Inflammatory macrophage (primary cell): ENCODE measurements around the gene PPP2R1A.
"Not testable (repeated sequence)": the region's sequence is repeated elsewhere in the genome, so short reads cannot be mapped to it uniquely, and the experiment has no call there.

Source experiments
- DNase-seq, 2 donors: peaks; one replicate each; pipeline ENCODE4 v3.0.0-alpha.2; 2020 to 2022

PPP2R1A gene

DNA sequence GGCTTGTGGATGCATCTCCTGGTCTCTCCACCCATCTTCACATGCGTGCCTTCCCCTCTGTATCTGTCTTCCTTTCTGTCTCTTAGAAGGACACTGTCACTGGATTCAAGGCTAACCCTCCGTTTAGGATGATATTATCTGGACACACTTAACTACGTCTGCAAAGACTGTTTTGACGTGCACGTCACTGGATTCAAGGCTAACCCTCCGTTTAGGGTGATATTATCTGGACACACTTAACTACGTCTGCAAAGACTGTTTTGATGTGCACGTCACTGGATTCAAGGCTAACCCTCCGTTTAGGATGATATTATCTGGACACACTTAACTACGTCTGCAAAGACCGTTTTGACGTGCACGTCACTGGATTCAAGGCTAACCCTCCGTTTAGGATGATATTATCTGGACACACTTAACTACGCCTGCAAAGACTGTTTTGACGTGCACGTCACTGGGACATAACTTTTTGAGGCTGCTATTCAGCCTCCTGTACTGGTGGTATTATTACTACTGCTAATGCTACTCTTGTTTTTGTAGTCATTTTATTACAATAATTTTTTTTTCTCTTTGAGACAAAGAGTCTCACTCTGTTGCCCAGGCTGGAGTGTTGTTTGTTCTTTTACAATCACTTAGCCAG is 11.0 kb downstream of the PPP2R1A start:
- DNase-seq, result not testable (repeated sequence)

DNA sequence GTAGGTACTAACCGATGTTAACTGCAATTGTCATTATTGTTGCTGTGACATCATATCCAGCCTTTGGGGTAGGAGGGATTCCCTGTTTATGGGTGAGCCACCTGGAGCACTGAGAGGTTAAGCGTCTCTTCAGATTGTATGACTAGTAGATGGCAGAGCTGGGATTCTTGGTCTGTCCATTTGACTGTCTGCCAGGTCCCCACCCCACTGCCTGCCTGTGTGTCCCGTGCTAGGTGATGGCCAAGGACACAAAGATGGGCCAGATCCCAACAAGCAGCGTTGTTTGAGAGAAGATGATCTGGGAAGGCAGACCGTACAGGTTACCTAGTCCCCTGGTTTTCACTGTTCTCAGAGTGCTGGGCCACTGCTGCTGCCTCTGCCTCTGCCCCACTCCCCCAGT is 16.6 kb downstream of the PPP2R1A start:
- DNase-seq, result no peak

- DNase-seq, result no peak
Observed at GRCh38 chr19:52211203-52211602, 21.4 kb downstream of the PPP2R1A start.

GRCh38 chr19:52211926-52212571 is 22.2 kb downstream of the PPP2R1A start:
- DNase-seq, result no peak

DNA sequence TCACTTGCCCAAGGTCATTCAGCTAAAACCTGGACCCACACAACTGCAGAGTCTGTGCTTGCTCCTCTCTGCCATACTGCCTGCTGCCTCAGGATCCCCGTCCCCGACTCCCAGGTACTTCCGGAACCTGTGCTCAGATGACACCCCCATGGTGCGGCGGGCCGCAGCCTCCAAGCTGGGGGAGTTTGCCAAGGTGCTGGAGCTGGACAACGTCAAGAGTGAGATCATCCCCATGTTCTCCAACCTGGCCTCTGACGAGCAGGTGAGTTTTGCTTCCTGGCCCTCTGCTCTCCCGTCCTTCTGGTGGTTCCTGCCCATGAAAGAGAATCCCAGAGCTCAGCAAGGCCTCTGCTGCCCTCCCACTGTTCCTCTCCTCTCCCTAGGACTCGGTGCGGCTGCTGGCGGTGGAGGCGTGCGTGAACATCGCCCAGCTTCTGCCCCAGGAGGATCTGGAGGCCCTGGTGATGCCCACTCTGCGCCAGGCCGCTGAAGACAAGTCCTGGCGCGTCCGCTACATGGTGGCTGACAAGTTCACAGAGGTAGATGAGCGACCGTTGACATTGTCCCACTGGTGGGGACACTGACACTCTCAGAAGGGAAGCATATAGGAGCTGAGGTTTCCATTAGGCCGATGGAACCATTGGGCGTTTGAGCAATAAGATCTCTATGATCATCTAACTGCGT is 22.9 kb downstream of the PPP2R1A start:
- no peak for DNase-seq

- DNase-seq, result no peak
Observed at GRCh38 chr19:52214241-52214640, 24.4 kb downstream of the PPP2R1A start.

DNA sequence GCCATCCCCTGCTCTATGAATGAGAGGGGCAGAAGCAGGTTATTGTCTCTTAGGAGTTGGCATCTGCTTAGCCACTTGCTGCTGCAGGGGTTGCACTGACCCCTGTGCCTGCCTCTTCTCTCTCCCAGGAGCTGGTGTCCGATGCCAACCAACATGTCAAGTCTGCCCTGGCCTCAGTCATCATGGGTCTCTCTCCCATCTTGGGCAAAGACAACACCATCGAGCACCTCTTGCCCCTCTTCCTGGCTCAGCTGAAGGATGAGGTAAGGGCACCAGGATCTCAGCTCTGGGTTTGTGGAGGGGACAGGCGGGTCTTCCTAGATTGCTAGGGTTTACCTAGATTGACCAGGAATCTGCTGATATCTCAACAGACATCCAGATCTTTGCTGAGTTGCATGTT is 26.5 kb downstream of the PPP2R1A start:
- DNase-seq, result no peak

DNA sequence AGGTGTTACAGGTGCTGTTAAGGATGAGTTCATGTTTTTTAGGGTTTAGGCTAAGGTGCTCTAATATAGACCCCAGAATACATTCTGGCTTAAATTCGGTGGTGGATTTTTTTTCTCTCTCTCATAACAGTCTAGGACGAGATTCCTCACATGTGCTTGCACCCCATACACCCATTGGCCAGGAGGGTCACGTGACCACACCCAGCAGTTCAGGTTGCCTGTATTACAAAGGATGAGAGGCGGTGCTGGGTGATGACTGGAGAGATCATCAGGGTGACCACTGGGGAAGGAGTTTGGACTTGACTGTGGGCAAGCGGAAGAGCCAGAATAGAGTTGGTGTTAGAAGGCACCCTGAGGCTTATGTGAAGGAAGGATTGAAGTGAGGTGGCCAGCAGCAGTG is 27.7 kb downstream of the PPP2R1A start:
- DNase-seq, result no peak

- DNase-seq, result no peak
Observed at GRCh38 chr19:52219611-52220010, 29.8 kb downstream of the PPP2R1A start.

DNA sequence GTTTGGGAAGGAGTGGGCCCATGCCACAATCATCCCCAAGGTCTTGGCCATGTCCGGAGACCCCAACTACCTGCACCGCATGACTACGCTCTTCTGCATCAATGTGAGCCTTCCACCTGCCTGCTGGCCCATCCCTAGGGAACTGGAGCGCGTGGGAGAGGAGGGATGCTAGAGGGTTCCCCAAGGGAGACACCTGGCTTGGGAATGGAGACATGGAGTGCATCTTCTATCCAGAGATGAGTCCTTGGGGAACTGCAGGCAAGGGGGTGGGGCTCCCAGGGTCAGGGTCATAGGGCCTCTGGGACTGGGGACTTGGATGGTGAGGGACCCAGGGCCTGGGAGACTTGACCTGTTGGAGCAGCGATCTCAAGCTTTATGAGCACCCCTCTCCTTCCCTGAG is 31.2 kb downstream of the PPP2R1A start:
- DNase-seq, result no peak

- DNase-seq, result no peak
Observed at GRCh38 chr19:52221831-52222375, 32.1 kb downstream of the PPP2R1A start.

DNA sequence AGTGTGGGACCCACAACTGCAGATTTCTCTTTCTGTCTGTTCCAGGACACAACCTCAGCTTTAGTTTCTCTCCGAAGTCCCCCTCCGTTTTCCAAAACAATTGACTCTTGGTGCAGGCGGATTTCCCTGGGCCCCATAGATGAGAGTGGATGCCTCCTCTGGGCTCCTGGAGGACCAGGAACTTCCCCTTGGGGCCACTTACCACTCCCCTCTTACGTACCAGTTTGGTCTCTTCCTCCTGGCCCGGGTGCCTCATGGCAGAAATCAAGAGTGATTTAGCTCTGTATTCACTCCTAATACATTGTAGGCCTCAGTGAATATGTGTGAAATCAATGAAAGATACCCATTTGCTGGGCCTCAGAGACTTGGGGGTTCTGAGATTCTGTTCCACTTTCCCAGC is 34.4 kb downstream of the PPP2R1A start:
- no peak for DNase-seq

DNA sequence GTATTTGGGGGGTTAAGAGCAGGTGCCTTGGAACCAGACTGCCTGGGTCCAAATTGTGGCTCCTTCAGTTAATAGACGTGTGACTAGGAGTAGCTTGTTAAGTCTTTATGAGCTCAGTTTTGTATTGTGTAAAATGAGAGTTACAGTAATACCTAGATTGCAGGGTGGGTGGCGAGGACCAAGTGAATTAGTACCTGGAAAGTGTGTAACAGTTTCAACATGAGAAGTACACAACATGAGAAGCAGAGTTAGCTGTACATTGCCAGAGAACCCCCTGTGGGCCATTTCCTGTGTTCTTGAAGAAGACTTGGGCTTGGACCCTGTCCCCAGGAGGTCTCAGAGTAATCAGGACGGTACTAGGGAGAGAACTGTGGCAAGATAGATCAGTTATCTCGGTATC is 36.8 kb downstream of the PPP2R1A start:
- DNase-seq, result no peak

- DNase-seq, result no peak
Observed at GRCh38 chr19:52227196-52227940, 37.5 kb downstream of the PPP2R1A start.

DNA sequence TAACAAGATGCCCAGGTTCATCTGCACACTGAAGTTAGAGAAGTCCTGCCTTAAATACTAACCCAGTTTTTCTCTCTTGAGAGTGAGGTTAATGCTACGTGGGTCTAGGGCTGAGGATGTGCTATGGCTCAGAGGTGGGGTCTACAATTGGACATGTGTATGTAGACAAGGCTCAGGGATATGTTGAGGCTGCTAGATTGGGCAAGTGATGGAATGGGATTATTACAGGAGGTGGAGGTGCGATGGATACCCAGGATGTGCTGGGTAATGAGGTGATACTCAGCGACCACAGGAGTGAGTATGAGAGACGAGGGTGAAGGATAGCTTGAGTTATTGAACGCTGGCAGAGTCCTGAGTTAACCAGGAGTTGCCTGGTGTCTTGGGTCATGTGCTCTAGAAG is 38.1 kb downstream of the PPP2R1A start:
- no peak for DNase-seq

GRCh38 chr19:52229524-52229923 is 39.7 kb downstream of the PPP2R1A start:
- DNase-seq, result no peak

DNA sequence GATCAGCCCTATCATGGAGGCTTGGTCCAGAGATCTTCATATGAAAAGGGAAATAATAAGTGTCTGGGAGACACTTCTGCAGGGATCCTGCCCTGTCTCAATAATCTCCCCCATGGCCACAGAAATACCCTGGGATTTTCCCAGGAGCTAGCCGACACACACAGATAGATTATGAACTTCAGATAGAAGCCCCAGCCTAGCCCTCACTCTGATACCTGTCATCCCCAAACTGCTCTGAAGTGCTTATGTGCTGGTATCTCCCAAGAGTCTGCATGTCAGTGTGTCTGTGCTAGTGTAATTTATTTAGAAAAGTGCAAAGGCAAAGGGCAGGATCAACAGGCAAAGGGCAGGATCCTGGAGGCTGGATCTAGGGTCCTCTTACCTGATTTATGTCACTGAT is 40.8 kb downstream of the PPP2R1A start:
- no peak for DNase-seq

GRCh38 chr19:52231154-52231910 is 41.5 kb downstream of the PPP2R1A start:
- peak; percentile 13 for DNase-seq

DNA sequence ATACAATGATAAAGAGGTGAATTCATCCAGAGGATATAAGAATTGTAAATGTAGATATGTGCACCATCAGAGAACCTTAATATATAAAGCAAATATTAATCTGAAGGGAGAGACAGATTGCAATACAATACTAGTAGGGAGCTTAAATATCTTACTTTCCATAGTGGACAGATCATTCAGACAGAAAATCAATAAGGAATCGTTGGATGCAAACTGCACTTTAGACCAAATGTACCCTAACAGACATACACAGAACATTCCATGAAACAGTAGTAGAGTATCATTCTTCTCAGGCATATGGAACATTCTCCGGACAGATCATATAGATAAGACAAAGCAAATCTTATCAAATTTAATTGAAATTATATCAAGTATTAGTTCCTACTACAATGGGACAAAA is 44.6 kb downstream of the PPP2R1A start:
- no peak for DNase-seq

GRCh38 chr19:52237197-52237596 is 47.3 kb downstream of the PPP2R1A start:
- no peak for DNase-seq

DNA sequence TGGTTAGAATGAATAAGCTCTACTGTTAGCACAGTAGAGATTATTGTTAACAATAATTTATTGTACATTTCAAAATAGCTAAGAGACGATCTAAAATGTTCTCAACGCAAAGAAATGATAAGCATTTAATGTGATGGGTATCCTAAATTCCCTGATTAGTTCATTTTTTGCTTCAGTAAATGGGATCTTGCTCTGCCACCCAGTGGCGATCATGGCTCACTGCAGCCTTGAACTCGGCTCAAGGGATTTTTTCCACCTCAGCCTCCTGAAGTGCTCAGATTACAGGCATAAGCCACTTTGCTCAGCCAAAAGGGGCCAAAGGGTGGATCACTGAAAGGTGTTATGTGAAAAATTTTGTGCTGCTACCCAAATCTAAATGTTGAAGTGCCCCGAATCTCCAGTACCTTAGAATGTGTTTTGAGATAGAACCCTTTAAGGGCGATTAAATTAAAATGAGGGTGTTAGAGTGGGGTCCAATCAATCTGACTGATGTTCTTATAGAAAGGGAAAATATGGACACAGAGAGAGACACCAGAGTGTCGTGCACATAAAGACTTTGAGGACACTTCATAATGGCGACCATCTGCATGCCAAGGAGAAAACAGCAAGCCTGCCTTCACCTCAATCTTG is 48.0 kb downstream of the PPP2R1A start:
- DNase-seq, result peak; percentile 67 to 69

DNA sequence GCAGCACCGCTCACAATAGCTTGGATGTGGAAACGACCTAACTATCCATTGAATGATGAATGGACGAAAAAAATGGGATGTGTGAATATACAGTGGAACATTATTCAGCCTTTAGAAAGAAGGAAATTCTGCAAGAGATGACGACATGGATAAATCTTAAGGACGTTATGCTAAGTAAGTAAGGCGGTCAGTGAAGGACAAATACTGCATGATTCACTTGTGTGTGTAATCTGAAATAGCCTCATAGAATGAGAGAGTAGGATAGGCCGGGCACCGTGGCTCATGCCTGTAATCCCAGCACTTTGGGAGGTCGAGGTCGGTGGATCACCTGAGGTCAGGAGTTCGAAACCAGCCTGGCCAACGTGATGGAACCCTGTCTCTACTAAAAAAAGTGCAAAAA is 54.2 kb downstream of the PPP2R1A start:
- no peak for DNase-seq
